ENCODE results near the gene TMEM150B. TPM values are rescaled to one million over a fixed set of nuclear protein-coding genes. Genes with fewer than 3 reads are reported as not detected.

The TMEM150B gene
- total and polyA plus RNA-seq, 7 donors: 2.4 to 18.7 (median 7.2) TPM; not detected in 1

DNA sequence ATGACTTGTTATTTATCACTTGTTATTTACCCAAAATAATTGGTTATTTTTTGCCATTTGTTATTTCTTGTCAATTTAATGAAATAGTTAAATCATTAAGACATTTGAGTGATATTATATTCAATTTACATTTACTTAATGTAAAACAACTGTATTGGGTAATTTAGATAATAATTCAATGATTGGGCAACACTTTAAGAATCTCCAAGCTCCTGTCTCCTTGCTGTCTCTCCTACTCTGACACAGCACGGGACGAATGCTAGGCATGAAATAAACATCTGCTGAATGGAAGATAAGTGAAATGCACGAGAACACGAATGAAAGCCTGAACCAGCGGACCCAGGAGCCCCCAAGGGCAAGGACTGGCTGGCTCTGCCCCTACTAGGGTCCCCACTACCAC, 60.6 kb downstream of the TMEM150B start:
- DNase-seq: no peak
- no peaks in the 10 kb centered on the region for H3K9me3 ChIP-seq
- H3K4me1 ChIP-seq: peaks cover 0 to 8% (median 7%) of the 10 kb centered on the region in 4 donors
- H3K36me3 ChIP-seq: peaks cover 0 to 23% (median 0%) of the 10 kb centered on the region in 4 donors
- no peaks in the 10 kb centered on the region for H3K27me3 ChIP-seq
- no peak overlapping the region for H3K4me3 ChIP-seq
- no peak overlapping the region for H3K27ac ChIP-seq
- intact Hi-C loops (cut with DNase I): no loop called here
- TF ChIP-seq EP300 (IDR thresholded peaks at IDR 0.05) (no peak), POLR2A (IDR thresholded peaks at IDR 0.05) (no peak), POLR2AphosphoS5 (IDR thresholded peaks at IDR 0.05) (no peak)
- TF ChIP-seq, protein P1, sequence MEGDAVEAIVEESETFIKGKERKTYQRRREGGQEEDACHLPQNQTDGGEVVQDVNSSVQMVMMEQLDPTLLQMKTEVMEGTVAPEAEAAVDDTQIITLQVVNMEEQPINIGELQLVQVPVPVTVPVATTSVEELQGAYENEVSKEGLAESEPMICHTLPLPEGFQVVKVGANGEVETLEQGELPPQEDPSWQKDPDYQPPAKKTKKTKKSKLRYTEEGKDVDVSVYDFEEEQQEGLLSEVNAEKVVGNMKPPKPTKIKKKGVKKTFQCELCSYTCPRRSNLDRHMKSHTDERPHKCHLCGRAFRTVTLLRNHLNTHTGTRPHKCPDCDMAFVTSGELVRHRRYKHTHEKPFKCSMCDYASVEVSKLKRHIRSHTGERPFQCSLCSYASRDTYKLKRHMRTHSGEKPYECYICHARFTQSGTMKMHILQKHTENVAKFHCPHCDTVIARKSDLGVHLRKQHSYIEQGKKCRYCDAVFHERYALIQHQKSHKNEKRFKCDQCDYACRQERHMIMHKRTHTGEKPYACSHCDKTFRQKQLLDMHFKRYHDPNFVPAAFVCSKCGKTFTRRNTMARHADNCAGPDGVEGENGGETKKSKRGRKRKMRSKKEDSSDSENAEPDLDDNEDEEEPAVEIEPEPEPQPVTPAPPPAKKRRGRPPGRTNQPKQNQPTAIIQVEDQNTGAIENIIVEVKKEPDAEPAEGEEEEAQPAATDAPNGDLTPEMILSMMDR (IDR thresholded peaks at IDR 0.05): no peak
- 89 to 92% methylated on average over 5 of the region's 5 CpGs for WGBS, 2 donors

Other genes starting within 250 kb of the TMEM150B start
- gene EPS8L1, start 249.5 kb downstream of the TMEM150B start, total RNA-seq: under 1 TPM in 1 of 4 donors, not detected in 3; 0.28 TPM
- gene EPS8L1, start 249.5 kb downstream of the TMEM150B start, polyA plus RNA-seq: 10 to 100 TPM; 36.3 to 77.8 (median 37.8) TPM
- 100 to 1,000 TPM; 125 to 222 (median 168) TPM for gene PPP1R12C, start 207.7 kb downstream of the TMEM150B start, total RNA-seq
- gene PPP1R12C, start 207.7 kb downstream of the TMEM150B start, polyA plus RNA-seq: 100 to 1,000 TPM in 1 of 3 donors, 10 to 100 TPM in 2; 53.6 to 139 (median 58.9) TPM
- gene TNNT1, start 176.1 kb downstream of the TMEM150B start, total RNA-seq: 1 to 10 TPM in 1 of 4 donors, not detected in 3; 2.2 TPM
- 10 to 100 TPM in 1 of 3 donors, 1 to 10 TPM in 2; 1.4 to 17.4 (median 2.3) TPM for gene TNNT1, start 176.1 kb downstream of the TMEM150B start, polyA plus RNA-seq
- not detected for gene TNNI3, start 167.6 kb downstream of the TMEM150B start, total RNA-seq
- gene TNNI3, start 167.6 kb downstream of the TMEM150B start, polyA plus RNA-seq: 10 to 100 TPM in 1 of 3 donors, 1 to 10 TPM in 2; 3.6 to 45.5 (median 3.6) TPM
- not detected for gene DNAAF3, start 158.7 kb downstream of the TMEM150B start, total RNA-seq
- 1 to 10 TPM in 1 of 3 donors, not detected in 2; 1.1 TPM for gene DNAAF3, start 158.7 kb downstream of the TMEM150B start, polyA plus RNA-seq
- gene SYT5, start 145.1 kb downstream of the TMEM150B start, total RNA-seq: 1 to 10 TPM in 3 of 4 donors, under 1 TPM in 1; 0.99 to 7.8 (median 2.4) TPM
- gene SYT5, start 145.1 kb downstream of the TMEM150B start, polyA plus RNA-seq: 1 to 10 TPM in 2 of 3 donors, under 1 TPM in 1; 0.69 to 9.6 (median 1.6) TPM
- gene PTPRH, start 115.8 kb downstream of the TMEM150B start, total RNA-seq: 1 to 10 TPM in 3 of 4 donors, under 1 TPM in 1; 0.95 to 4.3 (median 2.0) TPM
- gene PTPRH, start 115.8 kb downstream of the TMEM150B start, polyA plus RNA-seq: 10 to 100 TPM; 31.2 to 61.3 (median 33.3) TPM
- 1 to 10 TPM; 1.1 to 3.6 (median 1.8) TPM for gene TMEM86B, start 96.6 kb downstream of the TMEM150B start, total RNA-seq
- 1 to 10 TPM in 2 of 3 donors, under 1 TPM in 1; 0.69 to 7.9 (median 1.8) TPM for gene TMEM86B, start 96.6 kb downstream of the TMEM150B start, polyA plus RNA-seq
- gene PPP6R1, start 66.3 kb downstream of the TMEM150B start, total RNA-seq: 10 to 100 TPM; 17.1 to 46.8 (median 24.9) TPM
- gene PPP6R1, start 66.3 kb downstream of the TMEM150B start, polyA plus RNA-seq: 10 to 100 TPM; 19.8 to 78.1 (median 22.9) TPM
- 10 to 100 TPM; 19.7 to 30.5 (median 23.8) TPM for gene HSPBP1, start 45.2 kb downstream of the TMEM150B start, total RNA-seq
- 10 to 100 TPM; 31.8 to 62.7 (median 32.4) TPM for gene HSPBP1, start 45.2 kb downstream of the TMEM150B start, polyA plus RNA-seq
- 10 to 100 TPM in 2 of 4 donors, 1 to 10 TPM in 2; 3.9 to 20.6 (median 10.8) TPM for gene BRSK1, start 41.3 kb downstream of the TMEM150B start, total RNA-seq
- 1 to 10 TPM in 2 of 3 donors, not detected in 1; 2.9 to 4.2 TPM for gene BRSK1, start 41.3 kb downstream of the TMEM150B start, polyA plus RNA-seq
- gene KMT5C, start 14.5 kb upstream of the TMEM150B start, total RNA-seq: 10 to 100 TPM in 2 of 4 donors, 1 to 10 TPM in 2; 7.5 to 12.7 (median 9.6) TPM
- gene KMT5C, start 14.5 kb upstream of the TMEM150B start, polyA plus RNA-seq: 10 to 100 TPM in 1 of 3 donors, 1 to 10 TPM in 2; 3.0 to 14.8 (median 3.5) TPM
- under 1 TPM in 1 of 4 donors, not detected in 3; 0.16 TPM for gene COX6B2, start 29.4 kb upstream of the TMEM150B start, total RNA-seq
- 1 to 10 TPM in 2 of 3 donors, under 1 TPM in 1; 0.60 to 3.8 (median 1.4) TPM for gene COX6B2, start 29.4 kb upstream of the TMEM150B start, polyA plus RNA-seq
- not detected for gene GARIN5B, start 37.9 kb upstream of the TMEM150B start, total RNA-seq
- gene GARIN5B, start 37.9 kb upstream of the TMEM150B start, polyA plus RNA-seq: not detected
- 1 to 10 TPM in 1 of 4 donors, under 1 TPM in 1, not detected in 2; 0.81 to 4.4 TPM for gene IL11, start 45.1 kb upstream of the TMEM150B start, total RNA-seq
- gene IL11, start 45.1 kb upstream of the TMEM150B start, polyA plus RNA-seq: under 1 TPM in 1 of 3 donors, not detected in 2; 0.74 TPM
- not detected for gene TMEM190, start 51.5 kb upstream of the TMEM150B start, total RNA-seq
- gene TMEM190, start 51.5 kb upstream of the TMEM150B start, polyA plus RNA-seq: under 1 TPM in 1 of 3 donors, not detected in 2; 0.26 TPM
- 1 to 10 TPM in 1 of 4 donors, under 1 TPM in 2, not detected in 1; 0.54 to 1.7 (median 0.66) TPM for gene TMEM238, start 59.0 kb upstream of the TMEM150B start, total RNA-seq
- gene TMEM238, start 59.0 kb upstream of the TMEM150B start, polyA plus RNA-seq: under 1 TPM in 2 of 3 donors, not detected in 1; 0.90 to 0.92 TPM
- 100 to 1,000 TPM; 253 to 607 (median 503) TPM for gene RPL28, start 60.6 kb upstream of the TMEM150B start, total RNA-seq
- 1,000 to 10,000 TPM; 1,833 to 2,816 (median 2,129) TPM for gene RPL28, start 60.6 kb upstream of the TMEM150B start, polyA plus RNA-seq
- 10 to 100 TPM; 11.8 to 23.9 (median 14.8) TPM for gene UBE2S, start 82.4 kb upstream of the TMEM150B start, total RNA-seq
- 10 to 100 TPM in 2 of 3 donors, 1 to 10 TPM in 1; 6.6 to 32.6 (median 16.2) TPM for gene UBE2S, start 82.4 kb upstream of the TMEM150B start, polyA plus RNA-seq
- gene SHISA7, start 118.0 kb upstream of the TMEM150B start, total RNA-seq: under 1 TPM in 3 of 4 donors, not detected in 1; 0.28 to 0.41 (median 0.36) TPM
- under 1 TPM in 1 of 3 donors, not detected in 2; 0.04 TPM for gene SHISA7, start 118.0 kb upstream of the TMEM150B start, polyA plus RNA-seq
- 100 to 1,000 TPM in 2 of 4 donors, 10 to 100 TPM in 2; 90.3 to 114 (median 101) TPM for gene ISOC2, start 136.3 kb upstream of the TMEM150B start, total RNA-seq
- gene ISOC2, start 136.3 kb upstream of the TMEM150B start, polyA plus RNA-seq: 100 to 1,000 TPM; 147 to 173 (median 162) TPM
- not detected for gene C19orf85, start 139.4 kb upstream of the TMEM150B start, total RNA-seq
- gene C19orf85, start 139.4 kb upstream of the TMEM150B start, polyA plus RNA-seq: under 1 TPM in 1 of 3 donors, not detected in 2; 0.07 TPM
- gene ZNF628, start 151.3 kb upstream of the TMEM150B start, total RNA-seq: 10 to 100 TPM in 1 of 4 donors, 1 to 10 TPM in 3; 1.4 to 15.0 (median 3.7) TPM
- 10 to 100 TPM in 1 of 3 donors, 1 to 10 TPM in 2; 1.8 to 10.1 (median 2.5) TPM for gene ZNF628, start 151.3 kb upstream of the TMEM150B start, polyA plus RNA-seq
- gene NAT14, start 159.8 kb upstream of the TMEM150B start, total RNA-seq: 10 to 100 TPM in 1 of 4 donors, 1 to 10 TPM in 3; 6.4 to 10.5 (median 8.4) TPM
- 10 to 100 TPM in 1 of 3 donors, 1 to 10 TPM in 2; 1.4 to 13.7 (median 2.4) TPM for gene NAT14, start 159.8 kb upstream of the TMEM150B start, polyA plus RNA-seq
- gene SSC5D, start 163.1 kb upstream of the TMEM150B start, total RNA-seq: 10 to 100 TPM in 3 of 4 donors, 1 to 10 TPM in 1; 9.9 to 66.7 (median 19.2) TPM
- 1 to 10 TPM in 2 of 3 donors, not detected in 1; 1.2 to 3.8 TPM for gene SSC5D, start 163.1 kb upstream of the TMEM150B start, polyA plus RNA-seq
- gene SBK2, start 211.8 kb upstream of the TMEM150B start, total RNA-seq: not detected
- not detected for gene SBK2, start 211.8 kb upstream of the TMEM150B start, polyA plus RNA-seq
- under 1 TPM in 1 of 4 donors, not detected in 3; 0.36 TPM for gene SBK3, start 220.2 kb upstream of the TMEM150B start, total RNA-seq
- under 1 TPM in 1 of 3 donors, not detected in 2; 0.23 TPM for gene SBK3, start 220.2 kb upstream of the TMEM150B start, polyA plus RNA-seq